Upper lobe of left lung (tissue), 6 donors: Measurements from ENCODE around the gene RPS6KA5. TPM values are rescaled to one million over a fixed set of nuclear protein-coding genes. Genes with fewer than 3 reads are reported as not detected.

ENCODE experiments used
- ATAC-seq, 2 donors: fragments of 200-7000 bp; cut with Tn5 transposase; one replicate each; pipeline ENCODE4 v1.9.1; 2022; ENCODE audit warnings: mild to moderate bottlenecking in 2 of 2, moderate library complexity in 2 of 2; ENCODE audit not compliant: low FRiP score in 2 of 2
- DNase-seq, 2 donors: peaks; one replicate each; pipeline ENCODE4 v3.0.0-alpha.2; 2019 to 2020
- H3K27ac ChIP-seq, 4 donors: fragments of 200-600 bp; sonication (generic); one replicate each; pipeline ENCODE4 v1.5.1; 2016 to 2019
- H3K27me3 ChIP-seq, 4 donors: fragments of 200-600 bp; sonication (generic); one replicate each; pipeline ENCODE4 v1.5.1; 2017 to 2019
- H3K36me3 ChIP-seq, 4 donors: fragments of 200-600 bp; sonication (generic); one replicate each; pipeline ENCODE4 v1.5.1; 2016 to 2019
- H3K4me1 ChIP-seq, 4 donors: fragments of 200-600 bp; sonication (generic); one replicate each; pipeline ENCODE4 v1.5.1; 2018 to 2019
- H3K4me3 ChIP-seq, 4 donors: fragments of 200-600 bp; sonication (generic); one replicate each; pipeline ENCODE4 v1.5.1; 2017 to 2019; ENCODE audit warnings: mild to moderate bottlenecking in 2 of 4, moderate library complexity in 1 of 4
- H3K9me3 ChIP-seq, 4 donors: fragments of 200-600 bp; sonication (generic); one replicate each; pipeline ENCODE4 v1.5.1; 2018 to 2019
- EP300 ChIP-seq, 4 donors: sonication (generic); formaldehyde crosslinking; IDR thresholded peaks; one replicate each; pipeline ENCODE4 v1.5.1; 2017; ENCODE audit warnings: antibody characterized with exemption in 4 of 4, control low read depth in 2 of 4
- POLR2A ChIP-seq, 4 donors: fragments of 450-650 bp; IDR thresholded peaks; one replicate each; pipeline ENCODE4 v1.5.1; 2016 to 2017; ENCODE audit warnings: antibody characterized with exemption in 4 of 4, mild to moderate bottlenecking in 2 of 4
- POLR2AphosphoS5 ChIP-seq, 2 donors: sonication (generic); formaldehyde crosslinking; IDR thresholded peaks; one replicate each; pipeline ENCODE4 v1.5.1; 2017; ENCODE audit warnings: antibody characterized with exemption in 2 of 2
- WGBS, 2 donors: methylation state at CpG; one replicate each; pipeline ENCODE4 v1.1.5; 2017 to 2018; 5-methylcytosine and 5-hydroxymethylcytosine counted together
- total RNA-seq, 6 donors: library from RNA; depleted of rRNA in 4 of 6; stranded (reverse); fragments of >200 nt in 4 of 6; gene quantifications; one replicate each; pipeline versions ENCODE4 v1.1.0 to v1.2.1, GENCODE V29; 2016 to 2021
- TF ChIP-seq, protein P1 (sequence below), 6 experiments: fragments of 450-650 bp in 4 of 6; fragments of 200-600 bp in 2 of 6; sonication (generic) in 2 of 6; IDR thresholded peaks; one replicate each; pipeline ENCODE4 v1.5.1; 2016 to 2019; ENCODE audit warnings: antibody characterized with exemption in 6 of 6
- donor health status: DM: no; HTN: no; CAD: no; lungs with moderate emphysema.
- donor health status: DM: no; HTN: yes; CAD: no; lungs with severe emphysema.

The RPS6KA5 gene
- total RNA-seq, 6 donors from 2014 or later, result 4.3 to 17.8 (median 10.2) TPM

DNA sequence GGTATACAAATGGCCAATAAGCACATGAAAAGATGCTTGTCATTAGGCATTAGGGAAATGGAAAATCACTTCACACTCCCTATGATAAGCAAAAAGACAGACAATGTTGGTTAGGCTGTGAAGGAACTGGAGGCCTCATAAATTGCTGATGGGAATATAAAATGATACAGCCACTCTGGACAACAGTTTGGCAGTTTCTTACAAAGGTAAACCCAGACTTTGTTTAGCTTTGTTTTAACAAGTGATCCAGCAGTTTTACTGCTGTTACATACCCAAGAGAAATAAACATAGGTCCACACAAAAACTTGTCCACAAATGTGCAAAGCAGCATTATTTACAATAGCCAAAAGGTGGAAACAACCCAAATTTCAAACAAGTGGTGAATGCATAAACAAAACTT is 5.4 kb downstream of the RPS6KA5 start:
- no peak for ATAC-seq
- no peak for DNase-seq
- Histone ChIP-seq H3K27ac (no peak overlapping the region), H3K9me3 (no peaks in the 10 kb centered on the region), H3K36me3 (no peaks in the 10 kb centered on the region), H3K4me1 (peaks cover 9 to 14% (median 10%) of the 10 kb centered on the region in 4 donors), H3K4me3 (no peak overlapping the region), H3K27me3 (no peaks in the 10 kb centered on the region)
- TF ChIP-seq, protein P1, sequence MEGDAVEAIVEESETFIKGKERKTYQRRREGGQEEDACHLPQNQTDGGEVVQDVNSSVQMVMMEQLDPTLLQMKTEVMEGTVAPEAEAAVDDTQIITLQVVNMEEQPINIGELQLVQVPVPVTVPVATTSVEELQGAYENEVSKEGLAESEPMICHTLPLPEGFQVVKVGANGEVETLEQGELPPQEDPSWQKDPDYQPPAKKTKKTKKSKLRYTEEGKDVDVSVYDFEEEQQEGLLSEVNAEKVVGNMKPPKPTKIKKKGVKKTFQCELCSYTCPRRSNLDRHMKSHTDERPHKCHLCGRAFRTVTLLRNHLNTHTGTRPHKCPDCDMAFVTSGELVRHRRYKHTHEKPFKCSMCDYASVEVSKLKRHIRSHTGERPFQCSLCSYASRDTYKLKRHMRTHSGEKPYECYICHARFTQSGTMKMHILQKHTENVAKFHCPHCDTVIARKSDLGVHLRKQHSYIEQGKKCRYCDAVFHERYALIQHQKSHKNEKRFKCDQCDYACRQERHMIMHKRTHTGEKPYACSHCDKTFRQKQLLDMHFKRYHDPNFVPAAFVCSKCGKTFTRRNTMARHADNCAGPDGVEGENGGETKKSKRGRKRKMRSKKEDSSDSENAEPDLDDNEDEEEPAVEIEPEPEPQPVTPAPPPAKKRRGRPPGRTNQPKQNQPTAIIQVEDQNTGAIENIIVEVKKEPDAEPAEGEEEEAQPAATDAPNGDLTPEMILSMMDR (IDR thresholded peaks at IDR 0.05), result no peak
- no peak for TF ChIP-seq POLR2AphosphoS5 (IDR thresholded peaks at IDR 0.05)
- no peak for TF ChIP-seq EP300 (IDR thresholded peaks at IDR 0.05)
- TF ChIP-seq POLR2A (IDR thresholded peaks at IDR 0.05), result no peak

DNA sequence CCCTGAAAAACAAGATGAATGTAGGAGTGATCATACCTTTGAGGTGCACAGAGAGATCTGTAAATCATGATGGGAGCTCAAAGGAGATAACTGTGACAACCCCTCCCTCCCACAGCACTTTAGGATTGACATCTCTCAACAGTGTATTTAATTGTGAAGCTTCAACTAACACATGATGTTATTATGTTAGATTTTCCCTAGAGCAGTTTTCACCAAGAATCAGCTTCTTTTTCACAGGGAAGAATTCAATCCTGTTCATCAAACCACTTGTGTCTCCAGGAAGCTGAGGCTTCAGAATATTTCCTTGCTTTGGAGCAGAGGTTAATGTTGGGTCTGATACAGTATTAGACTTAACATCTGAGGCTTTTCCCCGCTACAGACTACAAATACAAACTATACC is 11.8 kb downstream of the RPS6KA5 start:
- ATAC-seq (no peak), DNase-seq (no peak)
- 94 to 96% methylated on average over 1 of the region's 1 CpG for WGBS, 2 donors
- TF ChIP-seq, protein P1 (IDR thresholded peaks at IDR 0.05), result no peak
- TF ChIP-seq POLR2AphosphoS5 (IDR thresholded peaks at IDR 0.05) (no peak), EP300 (IDR thresholded peaks at IDR 0.05) (no peak), POLR2A (IDR thresholded peaks at IDR 0.05) (no peak)
- H3K4me1 ChIP-seq, result peaks cover 0 to 15% (median 1%) of the 10 kb centered on the region in 4 donors
- H3K36me3 ChIP-seq, result no peaks in the 10 kb centered on the region
- H3K4me3 ChIP-seq, result no peak overlapping the region
- no peaks in the 10 kb centered on the region for H3K27me3 ChIP-seq
- H3K27ac ChIP-seq, result no peak overlapping the region
- H3K9me3 ChIP-seq, result no peaks in the 10 kb centered on the region

DNA sequence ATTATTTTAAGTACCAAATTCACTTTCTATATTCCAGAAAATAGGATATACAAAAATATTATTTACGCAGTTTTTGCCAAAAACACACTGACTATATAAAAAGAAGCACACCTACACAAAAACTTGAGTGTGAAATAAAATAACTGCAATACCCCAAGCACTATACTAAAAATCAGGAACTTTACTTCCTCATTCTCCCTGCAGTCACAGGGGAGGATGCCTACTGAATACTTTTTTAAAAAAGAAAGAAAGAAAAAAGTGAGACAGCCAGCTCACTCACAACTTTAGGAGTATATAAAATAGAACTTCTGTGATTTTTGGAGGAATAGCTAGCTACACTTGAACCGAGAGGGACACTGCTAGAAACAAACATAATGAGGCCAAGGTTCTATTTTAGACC is 12.2 kb downstream of the RPS6KA5 start:
- Histone ChIP-seq H3K27me3 (no peaks in the 10 kb centered on the region), H3K27ac (no peak overlapping the region), H3K36me3 (no peaks in the 10 kb centered on the region), H3K4me1 (peaks cover 0 to 15% (median 1%) of the 10 kb centered on the region in 4 donors), H3K9me3 (no peaks in the 10 kb centered on the region), H3K4me3 (no peak overlapping the region)
- ATAC-seq (no peak), DNase-seq (no peak)
- TF ChIP-seq EP300 (IDR thresholded peaks at IDR 0.05) (no peak), POLR2A (IDR thresholded peaks at IDR 0.05) (no peak)
- whole genome bisulfite sequencing, 2 donors, result 83 to 89% methylated on average over 2 of the region's 2 CpGs

DNA sequence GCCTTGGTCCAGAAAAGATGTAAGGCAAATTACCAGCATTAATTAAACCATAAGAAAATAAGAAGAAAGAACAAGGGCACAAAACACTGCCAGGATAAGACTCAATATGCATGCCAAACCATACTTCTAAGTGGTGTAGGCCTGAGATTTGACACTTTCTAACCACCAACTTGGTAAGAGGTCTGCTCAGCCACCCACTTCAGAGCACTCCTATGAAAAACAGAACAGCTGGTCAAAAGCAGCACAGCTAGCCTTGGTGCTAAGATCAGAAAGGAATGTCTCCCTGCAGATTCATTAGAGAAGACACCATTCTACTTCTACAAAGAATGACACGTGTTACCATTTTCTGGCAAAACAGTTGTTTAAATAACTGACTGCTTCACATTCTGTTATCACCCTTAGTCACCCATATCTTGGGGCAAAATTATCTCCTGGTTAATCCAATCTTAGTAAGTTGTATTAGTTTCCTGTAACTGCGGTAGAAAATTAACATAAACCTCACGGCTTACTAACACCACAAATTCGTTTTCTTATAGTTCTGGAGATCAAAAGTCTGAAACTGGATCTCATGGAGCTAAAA is 13.2 kb downstream of the RPS6KA5 start:
- Histone ChIP-seq H3K36me3 (no peaks in the 10 kb centered on the region), H3K27me3 (no peaks in the 10 kb centered on the region), H3K27ac (no peak overlapping the region), H3K4me3 (no peak overlapping the region), H3K4me1 (peaks cover 0 to 15% (median 1%) of the 10 kb centered on the region in 4 donors), H3K9me3 (no peaks in the 10 kb centered on the region)
- ATAC-seq (peak in 1 of 2 donors; percentile 66), DNase-seq (peak in 1 of 2 donors; percentile 28)
- 88 to 89% methylated on average over 4 of the region's 4 CpGs for WGBS, 2 donors
- TF ChIP-seq POLR2AphosphoS5 (IDR thresholded peaks at IDR 0.05) (no peak), EP300 (IDR thresholded peaks at IDR 0.05) (no peak), POLR2A (IDR thresholded peaks at IDR 0.05) (no peak)
- TF ChIP-seq, protein P1 (IDR thresholded peaks at IDR 0.05), result no peak

DNA sequence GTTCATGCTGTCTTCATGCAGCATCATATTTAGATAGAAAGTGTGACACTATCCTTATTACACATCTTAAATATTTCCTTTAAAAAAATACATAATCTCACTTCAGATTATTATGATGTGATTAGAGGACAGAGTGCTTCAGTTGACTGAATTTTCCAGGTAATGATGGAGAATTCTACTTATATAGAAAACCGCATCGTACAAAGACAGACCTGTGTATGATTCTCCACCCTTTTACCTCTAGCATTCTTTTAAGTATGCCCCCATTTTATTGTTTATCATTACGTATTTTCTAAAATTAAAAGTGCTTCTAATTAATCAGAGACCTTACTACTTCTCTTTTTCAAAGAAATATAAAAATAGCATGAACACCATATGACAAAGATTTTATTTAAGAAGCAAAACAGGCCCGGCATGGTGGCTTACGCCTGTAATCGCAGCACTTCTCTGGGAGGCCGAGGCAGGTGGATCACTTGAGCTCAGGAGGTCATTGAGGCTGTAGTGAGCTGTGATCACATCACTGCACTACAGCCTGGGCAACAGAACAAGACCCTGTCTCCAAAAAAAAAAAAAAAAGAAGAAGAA is 13.9 kb downstream of the RPS6KA5 start:
- TF ChIP-seq EP300 (IDR thresholded peaks at IDR 0.05) (no peak), POLR2AphosphoS5 (IDR thresholded peaks at IDR 0.05) (no peak), POLR2A (IDR thresholded peaks at IDR 0.05) (no peak)
- TF ChIP-seq, protein P1 (IDR thresholded peaks at IDR 0.05), result no peak
- H3K36me3 ChIP-seq, result no peaks in the 10 kb centered on the region
- H3K4me1 ChIP-seq, result peaks cover 0 to 15% (median 1%) of the 10 kb centered on the region in 4 donors
- no peaks in the 10 kb centered on the region for H3K9me3 ChIP-seq
- ATAC-seq (no peak), DNase-seq (no peak)
- WGBS, 2 donors, result 76 to 91% methylated on average over 7 of the region's 7 CpGs
- no peak overlapping the region for H3K27ac ChIP-seq
- H3K27me3 ChIP-seq, result no peaks in the 10 kb centered on the region
- H3K4me3 ChIP-seq, result no peak overlapping the region
